C4-2B (cell line): ENCODE results near the gene SWAP70.

Experiments used
- ZFX ChIP-seq: fragments of 450-650 bp; IDR thresholded peaks from 2 replicates; pipeline ENCODE4 v1.6.1; 2017
- TF ChIP-seq, protein P1 (sequence below): fragments of 450-650 bp; conservative IDR thresholded peaks from 2 replicates; pipeline ENCODE4 v1.5.1; 2017; ENCODE audit warnings: mild to moderate bottlenecking

DNA sequence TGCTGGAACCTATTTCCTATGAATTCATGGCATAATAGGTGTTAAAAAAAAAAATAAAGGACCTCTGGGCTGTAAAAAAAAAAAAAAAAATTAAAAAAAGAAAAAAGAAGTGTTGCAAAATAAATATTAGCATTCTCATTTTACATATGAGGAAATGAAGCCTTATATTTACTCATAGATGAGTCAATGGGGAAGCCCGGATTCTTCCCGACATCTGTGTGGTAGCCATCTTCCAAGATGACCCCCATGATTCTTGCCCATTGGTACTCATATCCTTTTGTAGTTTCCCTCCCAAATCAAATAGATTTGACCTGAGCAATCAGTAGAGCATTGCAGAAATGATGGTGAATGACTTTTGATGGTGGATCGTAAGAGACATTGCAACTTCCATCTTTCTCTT lies 3.0 kb upstream of the SWAP70 start:
- TF ChIP-seq, protein P1, sequence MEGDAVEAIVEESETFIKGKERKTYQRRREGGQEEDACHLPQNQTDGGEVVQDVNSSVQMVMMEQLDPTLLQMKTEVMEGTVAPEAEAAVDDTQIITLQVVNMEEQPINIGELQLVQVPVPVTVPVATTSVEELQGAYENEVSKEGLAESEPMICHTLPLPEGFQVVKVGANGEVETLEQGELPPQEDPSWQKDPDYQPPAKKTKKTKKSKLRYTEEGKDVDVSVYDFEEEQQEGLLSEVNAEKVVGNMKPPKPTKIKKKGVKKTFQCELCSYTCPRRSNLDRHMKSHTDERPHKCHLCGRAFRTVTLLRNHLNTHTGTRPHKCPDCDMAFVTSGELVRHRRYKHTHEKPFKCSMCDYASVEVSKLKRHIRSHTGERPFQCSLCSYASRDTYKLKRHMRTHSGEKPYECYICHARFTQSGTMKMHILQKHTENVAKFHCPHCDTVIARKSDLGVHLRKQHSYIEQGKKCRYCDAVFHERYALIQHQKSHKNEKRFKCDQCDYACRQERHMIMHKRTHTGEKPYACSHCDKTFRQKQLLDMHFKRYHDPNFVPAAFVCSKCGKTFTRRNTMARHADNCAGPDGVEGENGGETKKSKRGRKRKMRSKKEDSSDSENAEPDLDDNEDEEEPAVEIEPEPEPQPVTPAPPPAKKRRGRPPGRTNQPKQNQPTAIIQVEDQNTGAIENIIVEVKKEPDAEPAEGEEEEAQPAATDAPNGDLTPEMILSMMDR, result no peak
- TF ChIP-seq ZFX, result no peak
